ENCODE measurements around the gene TMEM108. TPM values are rescaled to one million over a fixed set of nuclear protein-coding genes. Genes with fewer than 3 reads are reported as not detected.

The TMEM108 gene
- polyA plus RNA-seq, 3 donors: not detected

- H3K4me1 ChIP-seq (ENCODE audit: control insufficient read depth in 1 of 2, insufficient read depth in 2 of 2, low read length in 2 of 2): no peaks in the 10 kb centered on the region
- no peak for TF ChIP-seq CTCF (IDR thresholded peaks at IDR 0.05)
- Mint-ChIP-seq H3K27ac (no peak overlapping the region), H3K9me3 (peaks cover 0 to 4% (median 1%) of the 10 kb centered on the region in 7 donors), H3K27me3 (ENCODE audit: low read depth in 3 of 3) (peaks cover 0 to 3% (median 0%) of the 10 kb centered on the region in 3 donors), H3K4me1 (no peaks in the 10 kb centered on the region), H3K36me3 (no peaks in the 10 kb centered on the region), H3K4me3 (no peak overlapping the region)
- intact Hi-C loops (cut with micrococcal nuclease): no loop called here
- H3K4me2 ChIP-seq (replicated peaks; ENCODE audit: extremely low read depth, low read length, poor library complexity, severe bottlenecking): no peak overlapping the region
- no peaks in the 10 kb centered on the region for H3K36me3 ChIP-seq (replicated peaks in 1 of 2; ENCODE audit: control insufficient read depth in 1 of 2, insufficient read depth in 2 of 2, low read length in 2 of 2)
- no peak overlapping the region for H3K4me3 ChIP-seq (replicated peaks in 1 of 3; ENCODE audit: low read depth in 2 of 3, low read length in 3 of 3)
- WGBS (ENCODE audit: insufficient coverage): 83% methylated on average over 2 of the region's 2 CpGs
- no peak overlapping the region for H3K27ac ChIP-seq (ENCODE audit: low read depth in 1 of 2, low read length in 2 of 2)
- DNase-seq: no peak
- no peaks in the 10 kb centered on the region for H4K20me1 ChIP-seq (ENCODE audit: insufficient read depth, low read length)
- H2AFZ ChIP-seq (ENCODE audit: insufficient read depth, low read depth, low read length, poor library complexity, severe bottlenecking): no peak overlapping the region
- H3K9ac ChIP-seq (ENCODE audit: insufficient read depth, low read length, poor library complexity, severe bottlenecking): no peak overlapping the region
- H3K9me3 ChIP-seq (replicated peaks in 1 of 2; ENCODE audit: control insufficient read depth in 1 of 2, insufficient read depth in 1 of 2, low read length in 2 of 2): no peaks in the 10 kb centered on the region
- H3K27me3 ChIP-seq (ENCODE audit: control insufficient read depth in 2 of 2, insufficient read depth in 2 of 2, low read length in 2 of 2): no peaks in the 10 kb centered on the region
- H3K79me2 ChIP-seq (ENCODE audit: insufficient read depth, low read length): no peaks in the 10 kb centered on the region
These were observed 113.9 kb downstream of the TMEM108 start for GRCh38 chr3:133152056-133152455.

- H4K20me1 ChIP-seq (ENCODE audit: insufficient read depth, low read length): no peaks in the 10 kb centered on the region
- no peak overlapping the region for H2AFZ ChIP-seq (ENCODE audit: insufficient read depth, low read depth, low read length, poor library complexity, severe bottlenecking)
- no peaks in the 10 kb centered on the region for H3K79me2 ChIP-seq (ENCODE audit: insufficient read depth, low read length)
- no peak overlapping the region for H3K27ac Mint-ChIP-seq
- H3K36me3 ChIP-seq (replicated peaks in 1 of 2; ENCODE audit: control insufficient read depth in 1 of 2, insufficient read depth in 2 of 2, low read length in 2 of 2): no peaks in the 10 kb centered on the region
- WGBS (ENCODE audit: insufficient coverage): no CpG with 5 or more reads among the region's 2 CpGs
- H3K27me3 Mint-ChIP-seq (ENCODE audit: low read depth in 3 of 3): peaks cover 0 to 2% (median 0%) of the 10 kb centered on the region in 3 donors
- no peaks in the 10 kb centered on the region for H3K4me1 ChIP-seq (ENCODE audit: control insufficient read depth in 1 of 2, insufficient read depth in 2 of 2, low read length in 2 of 2)
- H3K9me3 Mint-ChIP-seq: peaks cover 0 to 2% (median 0%) of the 10 kb centered on the region in 7 donors
- intact Hi-C loops (cut with micrococcal nuclease): no loop called here
- no peak overlapping the region for H3K4me3 Mint-ChIP-seq
- no peak overlapping the region for H3K27ac ChIP-seq (ENCODE audit: low read depth in 1 of 2, low read length in 2 of 2)
- DNase-seq: no peak
- no peaks in the 10 kb centered on the region for H3K27me3 ChIP-seq (ENCODE audit: control insufficient read depth in 2 of 2, insufficient read depth in 2 of 2, low read length in 2 of 2)
- no peaks in the 10 kb centered on the region for H3K4me1 Mint-ChIP-seq
- H3K4me2 ChIP-seq (replicated peaks; ENCODE audit: extremely low read depth, low read length, poor library complexity, severe bottlenecking): no peak overlapping the region
- H3K9me3 ChIP-seq (replicated peaks in 1 of 2; ENCODE audit: control insufficient read depth in 1 of 2, insufficient read depth in 1 of 2, low read length in 2 of 2): no peaks in the 10 kb centered on the region
- no peak overlapping the region for H3K4me3 ChIP-seq (replicated peaks in 1 of 3; ENCODE audit: low read depth in 2 of 3, low read length in 3 of 3)
- H3K36me3 Mint-ChIP-seq: no peaks in the 10 kb centered on the region
- no peak overlapping the region for H3K9ac ChIP-seq (ENCODE audit: insufficient read depth, low read length, poor library complexity, severe bottlenecking)
- TF ChIP-seq CTCF (IDR thresholded peaks at IDR 0.05): no peak
These were observed 114.6 kb downstream of the TMEM108 start for GRCh38 chr3:133152681-133153220.

Data from CD14-positive monocyte (primary cell).